Kidney epithelial cell (primary cell): ENCODE measurements around the gene RRN3. TPM values are rescaled to one million over a fixed set of nuclear protein-coding genes. Genes with fewer than 3 reads are reported as not detected.

Experiments used
- DNase-seq: peaks from one replicate; pipeline ENCODE4 v3.0.0-alpha.2; 2010; ENCODE audit warnings: low read depth
- H3K27me3 ChIP-seq: 2 replicates; pipeline ENCODE4 v1.6.0; 2011; ENCODE audit warnings: low read length; ENCODE audit not compliant: control insufficient read depth, insufficient read depth
- H3K36me3 ChIP-seq: 2 replicates; pipeline ENCODE4 v1.5.1; 2011; ENCODE audit warnings: low read length; ENCODE audit not compliant: control insufficient read depth, insufficient read depth
- H3K4me3 ChIP-seq: 2 replicates; pipeline ENCODE4 v1.5.1; 2011; ENCODE audit warnings: low read depth, mild to moderate bottlenecking, control low read depth, low read length
- total RNA-seq: library from RNA; depleted of rRNA; stranded (reverse); fragments of >200 nt; gene quantifications from 2 replicates; pipeline ENCODE4 v1.2.3, GENCODE V29; 2015
- TF ChIP-seq, protein P1 (sequence below): IDR thresholded peaks from 2 replicates; pipeline ENCODE4 v1.5.1; 2011; ENCODE audit warnings: mild to moderate bottlenecking, moderate library complexity, low read length, control low read depth, inconsistent platforms; ENCODE audit not compliant: insufficient read depth, poor library complexity, severe bottlenecking

Gene RRN3
- total RNA-seq, 1 donor from 2014 or later, result 34.8 TPM

DNA sequence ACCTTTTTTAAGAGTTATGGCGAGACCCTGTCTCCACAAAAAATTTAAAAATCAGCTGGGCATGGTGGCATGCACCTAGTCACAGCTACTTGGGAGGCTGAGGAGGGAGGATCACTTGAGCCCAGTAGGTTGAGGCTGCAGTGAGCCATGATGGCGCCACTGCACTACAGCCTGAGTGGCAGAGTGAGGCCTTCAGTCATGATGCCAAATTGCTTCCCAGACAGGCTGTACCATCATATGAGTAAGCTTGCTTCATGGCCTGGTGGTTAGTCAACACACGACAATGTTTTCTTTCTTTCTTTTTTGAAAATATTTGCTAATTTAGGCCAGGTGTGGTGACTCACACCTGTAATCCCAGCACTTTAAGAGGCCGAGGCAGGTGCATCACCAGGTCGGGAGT is 50.7 kb downstream of the RRN3 start:
- Histone ChIP-seq H3K27me3 (no peaks in the 10 kb centered on the region), H3K36me3 (peaks cover 1% of the 10 kb centered on the region), H3K4me3 (no peak overlapping the region)
- TF ChIP-seq, protein P1, sequence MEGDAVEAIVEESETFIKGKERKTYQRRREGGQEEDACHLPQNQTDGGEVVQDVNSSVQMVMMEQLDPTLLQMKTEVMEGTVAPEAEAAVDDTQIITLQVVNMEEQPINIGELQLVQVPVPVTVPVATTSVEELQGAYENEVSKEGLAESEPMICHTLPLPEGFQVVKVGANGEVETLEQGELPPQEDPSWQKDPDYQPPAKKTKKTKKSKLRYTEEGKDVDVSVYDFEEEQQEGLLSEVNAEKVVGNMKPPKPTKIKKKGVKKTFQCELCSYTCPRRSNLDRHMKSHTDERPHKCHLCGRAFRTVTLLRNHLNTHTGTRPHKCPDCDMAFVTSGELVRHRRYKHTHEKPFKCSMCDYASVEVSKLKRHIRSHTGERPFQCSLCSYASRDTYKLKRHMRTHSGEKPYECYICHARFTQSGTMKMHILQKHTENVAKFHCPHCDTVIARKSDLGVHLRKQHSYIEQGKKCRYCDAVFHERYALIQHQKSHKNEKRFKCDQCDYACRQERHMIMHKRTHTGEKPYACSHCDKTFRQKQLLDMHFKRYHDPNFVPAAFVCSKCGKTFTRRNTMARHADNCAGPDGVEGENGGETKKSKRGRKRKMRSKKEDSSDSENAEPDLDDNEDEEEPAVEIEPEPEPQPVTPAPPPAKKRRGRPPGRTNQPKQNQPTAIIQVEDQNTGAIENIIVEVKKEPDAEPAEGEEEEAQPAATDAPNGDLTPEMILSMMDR, result no peak
- no peak for DNase-seq

DNA sequence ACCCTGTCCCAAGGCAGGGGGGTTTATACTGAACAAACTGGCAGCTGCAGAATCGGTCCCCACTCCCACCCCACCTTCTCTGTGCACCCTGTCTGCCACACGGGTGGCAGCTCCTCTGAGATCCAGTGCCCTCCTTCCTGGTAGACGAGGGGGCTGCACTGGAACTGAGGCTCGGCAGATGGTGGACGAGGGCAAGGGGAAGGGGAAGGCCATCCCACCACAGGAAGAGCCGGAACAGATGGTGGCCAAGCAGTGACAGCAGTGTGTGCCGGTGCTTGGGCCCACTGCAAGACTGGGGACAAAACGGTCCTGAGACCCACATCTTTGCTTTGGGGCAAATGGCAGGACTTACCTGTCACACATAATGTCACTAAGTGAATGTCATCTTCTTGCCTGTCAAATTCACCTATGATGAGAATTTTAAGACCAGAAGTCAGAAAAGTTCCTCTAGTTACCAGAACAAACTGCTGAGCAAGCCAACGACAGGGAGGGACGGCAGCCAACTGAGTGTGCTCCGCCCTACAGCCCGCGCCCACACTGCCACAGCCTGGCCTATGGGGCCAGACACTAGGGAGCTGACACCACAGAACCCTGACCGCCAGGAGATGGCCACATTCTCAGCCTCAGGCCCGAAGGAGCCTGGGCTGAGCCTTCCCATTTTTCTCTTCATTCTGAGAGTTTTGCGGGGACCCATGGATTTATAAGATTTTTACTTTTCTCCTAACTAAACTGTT is 52.6 kb downstream of the RRN3 start:
- no peak for DNase-seq
- TF ChIP-seq, protein P1, result no peak
- peaks cover 1% of the 10 kb centered on the region for H3K36me3 ChIP-seq
- no peaks in the 10 kb centered on the region for H3K27me3 ChIP-seq
- H3K4me3 ChIP-seq, result no peak overlapping the region

DNA sequence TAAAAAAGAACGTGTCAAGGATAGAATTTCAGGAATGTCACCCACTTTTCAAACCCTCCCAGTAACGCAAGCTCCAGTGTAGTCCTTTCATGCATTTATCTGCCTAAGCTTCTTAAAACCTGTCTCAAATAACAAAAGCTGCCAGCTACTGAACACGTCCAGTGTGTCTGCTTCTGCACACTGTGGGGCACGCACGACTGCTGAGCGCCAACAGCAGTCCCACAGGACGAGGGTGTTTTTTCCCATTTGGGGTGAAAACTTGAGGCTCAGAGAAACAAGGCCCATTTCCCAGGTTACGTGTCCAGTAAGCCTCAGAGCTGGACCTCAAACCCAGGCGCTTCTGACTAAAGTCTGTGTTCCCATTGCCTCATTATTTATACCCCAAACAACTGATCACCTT is 55.4 kb downstream of the RRN3 start:
- Histone ChIP-seq H3K27me3 (no peaks in the 10 kb centered on the region), H3K4me3 (no peak overlapping the region), H3K36me3 (peaks cover 1% of the 10 kb centered on the region)
- TF ChIP-seq, protein P1, result no peak
- DNase-seq, result no peak

DNA sequence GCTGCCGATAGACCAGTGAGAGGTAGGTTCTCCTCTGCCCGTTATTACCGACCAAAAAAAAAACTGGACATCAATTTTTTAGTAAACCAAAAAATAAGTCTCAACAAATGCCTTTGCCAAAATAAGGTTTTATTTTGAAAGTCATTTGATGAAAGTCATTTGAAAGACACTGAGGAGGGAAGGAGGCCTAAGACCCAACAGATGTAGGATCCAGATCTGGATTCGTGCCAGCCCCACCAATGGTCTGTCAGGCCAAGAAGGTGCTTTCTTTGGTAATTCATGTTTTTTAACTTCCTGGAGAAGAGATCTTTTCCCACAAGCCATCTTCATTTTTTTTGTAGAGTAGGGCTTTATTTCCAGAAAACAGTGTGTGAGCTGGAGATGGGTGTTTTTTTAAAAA is 56.3 kb downstream of the RRN3 start:
- Histone ChIP-seq H3K36me3 (peaks cover 7% of the 10 kb centered on the region), H3K4me3 (no peak overlapping the region), H3K27me3 (no peaks in the 10 kb centered on the region)
- no peak for DNase-seq
- TF ChIP-seq, protein P1, result no peak

DNA sequence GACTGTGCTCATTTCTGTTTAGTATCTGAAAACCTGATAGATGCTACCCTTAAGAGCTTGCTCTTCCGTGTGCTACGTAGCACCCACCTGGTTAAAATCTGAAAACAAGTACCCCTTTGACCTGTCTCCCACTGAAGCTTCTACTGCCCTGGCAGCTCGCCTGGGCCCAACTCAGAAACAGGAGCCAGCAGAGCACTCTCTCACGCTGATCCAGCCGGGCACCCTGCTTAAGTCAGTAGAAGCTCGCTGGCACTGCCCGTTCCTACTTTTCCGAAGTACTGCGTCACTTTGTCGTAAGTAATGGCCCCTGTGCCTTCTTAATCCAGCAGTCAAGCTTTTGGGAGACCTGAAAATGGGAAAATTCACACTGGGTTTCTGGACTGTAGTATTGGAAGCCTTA is 57.1 kb downstream of the RRN3 start:
- H3K36me3 ChIP-seq, result peaks cover 7% of the 10 kb centered on the region
- TF ChIP-seq, protein P1, result no peak
- no peak for DNase-seq
- no peaks in the 10 kb centered on the region for H3K27me3 ChIP-seq
- H3K4me3 ChIP-seq, result no peak overlapping the region
